OCI-LY3 (cell line): ENCODE results near the gene MDGA2.

Source experiments
- CTCF ChIP-seq: fragments of 200-600, 300-600 bp; sonication (generic); IDR thresholded peaks from 2 replicates; pipeline ENCODE4 v1.5.1; 2014; ENCODE audit warnings: antibody characterized with exemption, low read length, low read depth
- EZH2phosphoT487 ChIP-seq: fragments of 200-600 bp; shearing (Covaris generic); IDR thresholded peaks from 2 replicates; pipeline ENCODE4 v1.6.1; 2018; ENCODE audit warnings: antibody characterized with exemption, mixed run types, low read depth

- TF ChIP-seq CTCF, result no peak
- no peak for TF ChIP-seq EZH2phosphoT487
These were observed 343.3 kb downstream of the MDGA2 start for GRCh38 chr14:47332106-47332505.
